Natural killer cell treated with Interleukin-12 subunit alpha and Interleukin-12 subunit beta and Interleukin-15 and Interleukin-18, amount 100 ng/mL, for 72 hours (primary cell): ENCODE data around the gene OR11G2. TPM values are rescaled to one million over a fixed set of nuclear protein-coding genes. Genes with fewer than 3 reads are reported as not detected.
"Not testable (repeated sequence)": the region's sequence is repeated elsewhere in the genome, so short reads cannot be mapped to it uniquely, and the experiment has no call there.

ENCODE experiments used
- ATAC-seq, 2 donors: fragments of 150-1000 bp; cut with Tn5 transposase in 1 of 2; sonication (Bioruptor Pico), chemical (Tn5 transposase) in 1 of 2; 2 replicates each; pipeline ENCODE4 v1.10.0; 2021
- DNase-seq: peaks from one replicate; pipeline ENCODE4 v3.0.0; 2022; ENCODE audit warnings: low spot score
- H3K27ac Mint-ChIP-seq, 2 donors: 1 replicate in 1 of 2; 2 replicates in 1 of 2; pipeline ENCODE4 v1.8.0; 2022; ENCODE audit warnings: mixed read lengths in 2 of 2, mild to moderate bottlenecking in 1 of 2, moderate library complexity in 1 of 2
- H3K27me3 Mint-ChIP-seq, 2 donors: 1 replicate in 1 of 2; 2 replicates in 1 of 2; pipeline ENCODE4 v1.8.0; 2022; ENCODE audit warnings: mixed read lengths in 2 of 2
- H3K36me3 Mint-ChIP-seq: one replicate; pipeline ENCODE4 v1.8.0; 2022; ENCODE audit warnings: mixed read lengths
- H3K4me1 Mint-ChIP-seq, 2 donors: 1 replicate in 1 of 2; 2 replicates in 1 of 2; pipeline ENCODE4 v1.8.0; 2022; ENCODE audit warnings: low read depth in 2 of 2, mixed read lengths in 2 of 2, mild to moderate bottlenecking in 1 of 2
- H3K4me3 Mint-ChIP-seq: one replicate; pipeline ENCODE4 v1.8.0; 2022; ENCODE audit warnings: mixed read lengths
- H3K9me3 Mint-ChIP-seq: 2 replicates; pipeline ENCODE4 v1.8.0; 2022; ENCODE audit warnings: mixed read lengths
- total RNA-seq, 2 donors: library from RNA; stranded (reverse); gene quantifications; one replicate each; pipeline ENCODE4 v1.2.3, GENCODE V29; 2022

Gene OR11G2
- total RNA-seq, 2 donors from 2014 or later, result not detected

DNA sequence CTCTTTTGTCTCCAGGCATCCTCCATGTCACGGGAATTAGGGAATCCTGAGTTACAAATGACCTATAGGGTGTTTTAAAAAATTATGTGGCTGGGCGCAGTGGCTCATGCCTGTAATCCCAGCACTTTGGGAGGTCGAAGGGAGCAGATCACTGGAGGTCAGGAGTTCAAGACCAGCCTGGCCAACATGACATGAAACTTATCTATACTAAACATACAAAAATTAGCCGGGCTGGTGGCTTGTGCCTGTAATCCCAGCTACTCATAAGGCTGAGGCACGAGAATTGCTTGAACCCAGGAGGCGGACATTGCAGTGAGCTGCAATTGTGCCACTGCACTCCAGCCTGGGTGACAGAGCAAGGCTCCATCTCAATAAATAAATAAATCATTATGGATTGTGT is 4.5 kb downstream of the OR11G2 start:
- not testable (repeated sequence) for H3K4me1 Mint-ChIP-seq, ATAC-seq, H3K27ac Mint-ChIP-seq, H3K36me3 Mint-ChIP-seq, DNase-seq, H3K9me3 Mint-ChIP-seq, H3K4me3 Mint-ChIP-seq
- H3K27me3 Mint-ChIP-seq, result peaks cover 15 to 20% of the 10 kb centered on the region in 2 donors

DNA sequence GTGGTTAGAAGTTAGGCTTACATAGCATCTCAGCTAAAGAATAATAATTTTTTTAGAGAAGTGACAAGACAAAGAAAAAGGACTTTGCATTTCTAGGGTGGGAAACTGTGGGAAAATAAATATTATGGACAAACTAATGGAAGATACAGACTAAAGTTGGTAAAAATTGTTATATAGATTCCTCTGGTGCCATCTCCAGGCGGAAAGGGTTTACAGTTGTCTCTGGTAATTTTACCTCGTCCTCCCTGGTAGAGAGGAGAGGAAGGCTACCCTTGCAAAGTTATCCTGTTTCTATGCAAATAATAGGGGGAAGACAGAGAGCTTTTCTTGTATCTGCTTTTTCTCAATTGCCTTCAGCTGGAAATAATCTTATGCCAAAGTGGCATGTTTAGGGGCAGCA is 5.2 kb downstream of the OR11G2 start:
- Mint-ChIP-seq H3K27me3 (peaks cover 15 to 20% of the 10 kb centered on the region in 2 donors), H3K36me3 (no peaks in the 10 kb centered on the region), H3K27ac (no peak overlapping the region), H3K4me1 (no peaks in the 10 kb centered on the region), H3K4me3 (no peak overlapping the region), H3K9me3 (peaks cover 6% of the 10 kb centered on the region)
- ATAC-seq (no peak), DNase-seq (no peak)

DNA sequence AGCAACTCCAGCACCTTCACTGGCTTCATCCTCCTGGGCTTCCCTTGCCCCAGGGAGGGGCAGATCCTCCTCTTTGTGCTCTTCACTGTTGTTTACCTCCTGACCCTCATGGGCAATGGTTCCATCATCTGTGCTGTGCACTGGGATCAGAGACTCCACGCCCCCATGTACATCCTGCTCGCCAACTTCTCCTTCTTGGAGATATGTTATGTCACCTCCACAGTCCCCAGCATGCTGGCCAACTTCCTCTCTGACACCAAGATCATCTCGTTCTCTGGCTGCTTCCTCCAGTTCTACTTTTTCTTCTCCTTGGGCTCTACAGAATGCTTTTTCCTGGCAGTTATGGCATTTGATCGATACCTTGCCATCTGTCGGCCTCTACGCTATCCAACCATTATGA is 6.8 kb downstream of the OR11G2 start:
- no peaks in the 10 kb centered on the region for H3K4me1 Mint-ChIP-seq
- H3K27me3 Mint-ChIP-seq, result peaks cover 15 to 20% of the 10 kb centered on the region in 2 donors
- no peak overlapping the region for H3K27ac Mint-ChIP-seq
- ATAC-seq (no peak), DNase-seq (no peak)
- H3K4me3 Mint-ChIP-seq, result no peak overlapping the region
- no peaks in the 10 kb centered on the region for H3K36me3 Mint-ChIP-seq
- H3K9me3 Mint-ChIP-seq, result peaks cover 6% of the 10 kb centered on the region

DNA sequence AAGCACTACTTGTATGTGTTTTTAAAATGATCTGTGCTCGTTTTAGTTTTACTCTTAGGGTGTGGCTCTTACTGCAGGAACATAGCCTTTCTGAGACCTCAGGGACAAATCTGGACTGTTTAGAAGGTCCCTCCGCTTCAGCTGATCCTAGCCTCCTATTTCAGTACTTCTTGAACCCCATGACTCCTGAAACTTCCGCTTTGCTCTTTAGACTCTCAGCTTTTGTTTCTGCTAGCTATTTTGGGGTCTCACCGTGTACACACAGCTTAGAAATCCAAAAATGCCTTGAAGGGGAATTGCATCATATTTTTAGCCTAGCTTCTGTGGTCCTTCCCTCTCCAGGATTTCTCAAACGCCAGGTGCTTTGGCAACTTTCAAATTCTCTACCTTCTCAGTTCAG is 8.3 kb downstream of the OR11G2 start:
- ATAC-seq, result no peak
- no peaks in the 10 kb centered on the region for H3K4me1 Mint-ChIP-seq
- H3K9me3 Mint-ChIP-seq, result peaks cover 6% of the 10 kb centered on the region
- H3K27me3 Mint-ChIP-seq, result peaks cover 14 to 19% of the 10 kb centered on the region in 2 donors
- H3K4me3 Mint-ChIP-seq, result no peak overlapping the region
- no peak for DNase-seq
- H3K36me3 Mint-ChIP-seq, result no peaks in the 10 kb centered on the region
- no peak overlapping the region for H3K27ac Mint-ChIP-seq

DNA sequence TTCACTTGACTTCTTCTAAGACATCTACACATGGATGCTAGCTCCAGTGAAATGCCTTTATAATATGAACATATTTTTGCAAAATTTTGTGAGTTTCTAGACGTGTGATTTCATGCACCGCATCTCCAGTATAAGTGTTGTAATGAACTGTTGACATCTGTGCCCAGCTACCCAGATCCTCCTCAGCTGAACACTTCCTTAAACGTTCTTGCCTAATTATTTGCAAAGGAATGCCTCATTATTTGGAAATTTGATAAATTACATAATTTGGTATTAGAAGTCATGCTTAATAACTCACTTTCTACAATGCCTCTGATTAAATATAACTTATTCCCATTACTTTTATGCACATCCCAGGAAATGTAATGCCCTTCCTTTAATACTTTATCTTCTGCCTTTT is 14.0 kb downstream of the OR11G2 start:
- peaks cover 4 to 13% of the 10 kb centered on the region in 2 donors for H3K27me3 Mint-ChIP-seq
- no peaks in the 10 kb centered on the region for H3K4me1 Mint-ChIP-seq
- no peak for DNase-seq
- no peaks in the 10 kb centered on the region for H3K36me3 Mint-ChIP-seq
- H3K4me3 Mint-ChIP-seq, result no peak overlapping the region
- no peak overlapping the region for H3K27ac Mint-ChIP-seq
- ATAC-seq, result no peak
- no peaks in the 10 kb centered on the region for H3K9me3 Mint-ChIP-seq

DNA sequence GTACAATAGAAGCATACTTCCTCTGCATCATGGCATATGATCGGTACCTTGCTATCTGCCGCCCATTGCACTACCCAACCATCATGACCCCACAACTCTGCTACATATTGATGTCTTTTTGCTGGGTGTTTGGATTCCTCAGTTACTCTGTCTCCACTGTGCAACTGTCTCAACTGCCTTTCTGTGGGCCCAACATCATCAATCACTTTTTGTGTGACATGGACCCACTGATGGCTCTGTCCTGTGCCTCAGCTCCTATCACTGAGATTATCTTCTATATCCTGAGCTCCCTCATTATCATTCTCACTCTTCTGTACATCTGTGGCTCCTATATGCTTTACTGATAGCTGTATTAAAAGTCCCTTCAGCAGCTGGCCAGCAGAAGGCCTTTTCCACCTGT is 18.9 kb downstream of the OR11G2 start:
- H3K4me3 Mint-ChIP-seq, result no peak overlapping the region
- no peaks in the 10 kb centered on the region for H3K9me3 Mint-ChIP-seq
- peaks cover 6 to 20% of the 10 kb centered on the region in 2 donors for H3K27me3 Mint-ChIP-seq
- H3K27ac Mint-ChIP-seq, result no peak overlapping the region
- no peaks in the 10 kb centered on the region for H3K36me3 Mint-ChIP-seq
- no peaks in the 10 kb centered on the region for H3K4me1 Mint-ChIP-seq
- DNase-seq, result no peak
- ATAC-seq, result no peak

DNA sequence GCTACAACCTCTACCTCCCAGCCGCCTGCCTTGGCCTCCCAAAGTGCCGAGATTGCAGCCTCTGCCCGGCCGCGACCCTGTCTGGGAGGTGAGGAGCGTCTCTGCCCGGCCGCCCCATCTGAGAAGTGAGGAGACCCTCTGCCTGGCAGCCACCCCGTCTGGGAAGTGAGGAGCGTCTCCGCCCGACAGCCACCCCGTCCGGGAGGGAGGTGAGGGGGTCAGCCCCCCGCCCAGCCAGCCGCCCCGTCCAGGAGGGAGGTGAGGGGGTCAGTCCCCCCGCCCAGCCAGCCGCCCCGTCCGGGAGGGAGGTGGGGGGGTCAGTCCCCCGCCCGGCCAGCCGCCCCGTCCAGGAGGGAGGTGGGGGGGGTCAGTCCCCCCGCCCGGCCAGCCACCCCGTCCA is 21.7 kb downstream of the OR11G2 start:
- ATAC-seq, H3K36me3 Mint-ChIP-seq, H3K4me3 Mint-ChIP-seq, DNase-seq, H3K27ac Mint-ChIP-seq, H3K9me3 Mint-ChIP-seq, H3K4me1 Mint-ChIP-seq: not testable (repeated sequence)
- H3K27me3 Mint-ChIP-seq, result peaks cover 6 to 13% of the 10 kb centered on the region in 2 donors

DNA sequence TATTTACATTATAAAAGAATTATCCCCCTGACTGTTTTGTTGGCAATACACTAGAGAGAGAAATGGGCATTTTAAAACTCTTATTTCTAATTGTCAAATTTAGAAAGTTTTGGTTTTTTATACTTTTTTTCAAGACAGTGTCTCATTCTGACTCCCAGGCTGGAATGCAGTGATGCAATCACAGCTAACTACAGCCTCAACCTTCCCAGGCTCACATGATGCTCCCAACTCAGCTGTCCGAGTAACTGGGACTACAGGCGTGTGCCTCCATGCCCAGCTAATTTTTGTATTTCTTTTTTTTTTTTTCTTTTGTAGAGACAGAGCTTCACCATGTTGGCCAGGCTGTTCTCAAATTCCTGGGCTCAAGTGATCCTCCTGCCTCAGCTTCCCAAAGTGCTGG is 24.5 kb downstream of the OR11G2 start:
- Mint-ChIP-seq H3K9me3 (no peaks in the 10 kb centered on the region), H3K4me1 (no peaks in the 10 kb centered on the region), H3K27me3 (peaks cover 6 to 13% of the 10 kb centered on the region in 2 donors), H3K4me3 (no peak overlapping the region), H3K36me3 (no peaks in the 10 kb centered on the region), H3K27ac (no peak overlapping the region)
- no peak for DNase-seq
- no peak for ATAC-seq

DNA sequence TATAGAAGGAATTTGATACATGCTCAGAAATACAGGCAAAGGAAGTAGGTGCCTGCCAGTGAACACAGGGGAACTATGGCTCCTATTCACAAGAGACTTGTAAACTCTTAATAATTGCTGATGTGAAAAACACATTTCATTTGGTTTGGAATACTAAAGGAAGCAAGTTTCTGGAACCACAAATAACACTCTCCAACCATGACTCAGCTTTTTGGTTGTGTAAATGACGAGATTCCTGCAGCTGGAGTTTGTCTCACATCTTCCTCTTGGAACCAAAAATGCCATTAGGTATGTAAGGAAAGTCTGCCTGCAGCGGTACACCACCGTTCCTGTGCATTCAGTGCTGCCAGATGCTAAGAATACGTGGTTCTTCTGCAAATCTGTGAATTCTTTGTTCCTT is 28.3 kb downstream of the OR11G2 start:
- H3K27me3 Mint-ChIP-seq, result peaks cover 0 to 5% of the 10 kb centered on the region in 2 donors
- H3K27ac Mint-ChIP-seq, result no peak overlapping the region
- no peaks in the 10 kb centered on the region for H3K36me3 Mint-ChIP-seq
- H3K9me3 Mint-ChIP-seq, result peaks cover 4% of the 10 kb centered on the region
- no peak overlapping the region for H3K4me3 Mint-ChIP-seq
- H3K4me1 Mint-ChIP-seq, result no peaks in the 10 kb centered on the region
- DNase-seq (no peak), ATAC-seq (no peak)

DNA sequence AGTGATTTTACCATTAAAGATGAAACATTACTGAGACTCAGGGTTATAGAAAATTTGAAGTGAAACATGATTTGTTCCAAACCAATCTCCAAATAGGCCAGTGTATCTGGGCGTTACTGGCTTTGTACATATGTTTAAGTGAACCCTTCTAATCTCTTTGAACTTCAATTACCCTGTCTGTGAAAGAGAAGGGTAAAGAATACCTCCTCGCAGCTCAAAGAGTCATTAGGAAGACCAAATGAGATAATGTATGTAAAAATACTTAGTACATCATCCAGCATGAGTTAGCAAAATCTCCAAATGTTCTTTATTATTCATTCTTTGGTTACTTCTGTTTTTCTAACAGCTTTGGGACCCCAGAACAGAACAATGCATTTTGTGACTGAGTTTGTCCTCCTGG is 32.7 kb downstream of the OR11G2 start, which contains the start of gene OR11H6:
Gene OR11H6, plus strand, starts transcription at position 301 of the 400 bp plus-strand sequence. Its CDS starts 0 bp downstream, at position 301.
- DNase-seq (no peak), ATAC-seq (no peak)
- Mint-ChIP-seq H3K27ac (no peak within 1 kb of the TSS), H3K4me1 (no peaks in the 10 kb centered on the region), H3K36me3 (no peaks in the 10 kb centered on the region), H3K9me3 (peaks cover 7% of the 10 kb centered on the region), H3K4me3 (no peak within 1 kb of the TSS), H3K27me3 (peaks cover 4 to 11% of the 10 kb centered on the region in 2 donors)

DNA sequence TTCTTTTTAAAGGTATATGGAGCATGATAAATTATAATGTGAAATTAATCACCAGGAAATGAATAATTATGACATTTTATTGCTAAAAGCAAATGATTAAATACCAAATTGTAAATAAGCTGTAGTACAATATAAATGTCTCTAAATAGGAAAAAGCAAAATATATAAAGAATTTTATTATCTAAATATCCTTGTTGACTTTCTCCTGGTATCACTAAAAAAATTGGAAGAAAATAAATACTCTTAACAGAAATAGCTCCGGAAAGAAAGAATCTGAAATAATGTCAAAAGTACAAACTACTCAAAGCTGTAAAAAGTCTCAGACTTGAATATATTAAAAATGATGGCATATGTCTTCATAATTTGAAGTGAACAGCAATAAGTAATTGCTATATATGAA is 38.0 kb downstream of the OR11G2 start, which contains the start of gene OR11H7:
Gene OR11H7, plus strand, starts transcription at position 301 of the 400 bp plus-strand sequence.
- DNase-seq (no peak), ATAC-seq (no peak)
- H3K36me3 Mint-ChIP-seq, result peaks cover 6% of the 10 kb centered on the region
- no peaks in the 10 kb centered on the region for H3K4me1 Mint-ChIP-seq
- H3K27me3 Mint-ChIP-seq, result peaks cover 4 to 14% of the 10 kb centered on the region in 2 donors
- H3K9me3 Mint-ChIP-seq, result peaks cover 14% of the 10 kb centered on the region
- H3K4me3 Mint-ChIP-seq, result no peak within 1 kb of the TSS
- no peak within 1 kb of the TSS for H3K27ac Mint-ChIP-seq

DNA sequence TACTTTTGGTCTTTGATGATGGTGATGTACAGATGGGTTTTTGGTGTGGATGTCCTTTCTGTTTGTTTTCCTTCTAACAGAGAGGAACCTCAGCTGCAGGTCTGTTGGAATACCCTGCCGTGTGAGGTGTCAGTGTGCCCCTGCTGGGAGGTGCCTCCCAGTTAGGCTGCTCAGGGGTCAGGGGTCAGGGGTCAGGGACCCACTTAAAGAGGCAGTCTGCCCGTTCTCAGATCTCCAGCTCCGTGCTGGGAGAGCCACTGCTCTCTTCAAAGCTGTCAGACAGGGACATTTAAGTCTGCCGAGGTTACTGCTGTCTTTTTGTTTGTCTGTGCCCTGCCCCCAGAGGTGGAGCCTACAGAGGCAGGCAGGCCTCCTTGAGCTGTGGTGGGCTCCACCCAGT is 44.7 kb downstream of the OR11G2 start:
- not testable (repeated sequence) for H3K27me3 Mint-ChIP-seq, DNase-seq, H3K9me3 Mint-ChIP-seq, ATAC-seq, H3K4me1 Mint-ChIP-seq, H3K4me3 Mint-ChIP-seq, H3K36me3 Mint-ChIP-seq, H3K27ac Mint-ChIP-seq

DNA sequence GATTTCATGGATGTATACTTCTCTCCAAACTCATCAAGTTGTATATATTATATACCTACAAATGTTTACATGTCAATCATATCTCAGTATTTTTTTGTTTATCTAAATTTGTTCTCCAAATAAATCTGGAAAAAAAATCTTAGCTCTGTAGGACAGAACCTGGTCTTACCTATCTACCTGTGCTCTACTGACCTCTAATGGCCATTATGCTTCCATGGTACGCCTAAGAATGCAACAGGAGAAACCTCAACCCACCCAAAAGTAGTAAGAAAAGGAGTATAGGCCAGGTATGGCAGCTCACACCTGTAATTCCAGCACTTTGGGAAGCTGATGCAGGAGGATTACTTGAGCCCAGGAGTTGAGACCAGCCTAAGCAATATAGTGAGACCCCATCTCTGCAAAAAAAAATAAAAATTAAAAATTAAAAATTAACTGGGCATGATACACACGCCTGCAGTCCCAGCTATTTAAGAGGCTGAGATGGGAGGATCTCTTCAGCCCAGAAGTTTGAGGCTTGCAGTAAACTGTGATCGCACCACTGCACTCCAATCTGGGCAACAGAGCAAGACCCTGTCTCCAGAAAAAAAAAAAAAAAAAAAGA is 57.0 kb downstream of the OR11G2 start:
- peaks cover 8% of the 10 kb centered on the region for H3K9me3 Mint-ChIP-seq
- peaks cover 0 to 3% of the 10 kb centered on the region in 2 donors for H3K27me3 Mint-ChIP-seq
- no peak overlapping the region for H3K27ac Mint-ChIP-seq
- H3K36me3 Mint-ChIP-seq, result peaks cover 8% of the 10 kb centered on the region
- DNase-seq (no peak), ATAC-seq (no peak)
- no peaks in the 10 kb centered on the region for H3K4me1 Mint-ChIP-seq
- H3K4me3 Mint-ChIP-seq, result no peak overlapping the region
